ENCODE data around the gene TXNL1. TPM values are rescaled to one million over a fixed set of nuclear protein-coding genes. Genes with fewer than 3 reads are reported as not detected.
A peak's percentile ranks its signal among the peaks of the same experiment; 100 is the strongest.
"Not testable (repeated sequence)": the region's sequence is repeated elsewhere in the genome, so short reads cannot be mapped to it uniquely, and the experiment has no call there.

TXNL1 gene
- total RNA-seq = 100 to 1,000 TPM; 122 to 135 (median 123) TPM

DNA sequence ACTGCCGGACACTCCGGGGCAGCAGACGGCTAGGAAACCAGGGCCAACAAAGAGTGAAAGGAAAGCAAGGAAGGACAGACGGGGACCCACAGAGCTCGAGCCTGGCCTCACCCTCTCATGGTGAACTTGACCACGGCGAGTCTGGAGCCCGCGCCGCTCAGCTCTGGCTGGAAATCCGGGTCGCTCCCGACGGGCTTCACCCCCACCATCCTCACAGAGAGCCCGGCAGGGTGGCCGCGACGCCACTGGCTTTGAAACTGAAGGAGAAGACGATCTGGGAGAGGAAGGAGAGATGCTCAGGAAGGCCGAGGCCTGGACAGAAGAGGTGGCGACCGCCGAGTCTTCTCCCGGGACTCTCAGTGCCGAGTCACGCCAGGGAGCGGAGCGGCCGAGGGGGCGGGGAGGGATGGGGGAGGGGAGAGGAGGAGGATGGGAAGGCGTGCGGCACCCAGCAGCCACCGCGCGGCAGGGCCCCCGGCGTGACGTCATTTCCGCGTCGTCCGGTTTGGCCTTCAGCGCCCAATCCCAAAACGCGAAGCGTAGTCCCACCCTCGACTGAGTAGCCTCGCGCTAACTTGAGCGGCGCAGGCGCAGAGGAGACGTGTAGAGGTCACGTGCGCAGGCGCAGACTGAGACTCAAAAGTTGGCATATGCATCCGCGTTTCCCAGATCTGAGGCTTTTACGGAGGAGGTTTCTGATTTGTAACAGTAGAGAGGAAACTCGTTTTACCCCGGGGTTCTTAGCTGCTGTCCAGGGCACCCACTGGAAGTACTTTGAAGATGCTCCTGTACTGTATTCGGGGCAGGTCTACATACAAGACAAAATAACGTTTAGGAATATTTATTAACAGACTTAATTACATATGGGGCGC lies at the start of gene TXNL1:
Gene TXNL1 (minus strand): TSS at position 361 of the 872 bp plus-strand sequence. CDS start 152 bp downstream, at position 209.
- no peaks in the 10 kb centered on the region for H3K9me3 Mint-ChIP-seq
- ATAC-seq (peak; percentile 98 to 99), DNase-seq (peak; percentile 100)
- H3K4me1 Mint-ChIP-seq (ENCODE audit: low read depth) = peaks cover 42% of the 10 kb centered on the region
- no peaks in the 10 kb centered on the region for H3K27me3 Mint-ChIP-seq (ENCODE audit: low read depth)
- H3K4me3 Mint-ChIP-seq = peak within 1 kb of the TSS; percentile 100
- H3K36me3 Mint-ChIP-seq (ENCODE audit: insufficient read depth) = peaks cover 13% of the 10 kb centered on the region

DNA sequence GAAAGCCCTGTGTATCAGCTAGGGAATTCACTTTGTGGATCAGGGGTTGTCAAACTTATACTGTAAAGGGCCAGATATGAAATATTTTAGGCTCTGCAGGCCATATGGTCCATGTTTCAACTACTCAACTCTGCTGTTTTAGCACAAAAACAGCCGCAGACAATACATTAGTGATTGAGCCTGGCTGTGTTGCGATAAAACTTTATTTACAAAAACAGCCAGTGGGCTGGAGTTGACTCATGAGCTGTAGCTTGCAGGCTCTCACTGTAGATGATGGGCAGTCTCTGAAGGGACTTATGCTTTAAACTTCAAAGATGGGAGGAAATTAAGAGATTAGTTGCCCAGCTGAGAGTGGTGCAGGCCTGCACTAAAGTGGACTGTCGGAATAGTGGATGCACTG lies 45.9 kb upstream of the TXNL1 start:
- peaks cover 16% of the 10 kb centered on the region for H3K36me3 Mint-ChIP-seq (ENCODE audit: insufficient read depth)
- no peaks in the 10 kb centered on the region for H3K4me1 Mint-ChIP-seq (ENCODE audit: low read depth)
- no peak overlapping the region for H3K4me3 Mint-ChIP-seq
- H3K27me3 Mint-ChIP-seq (ENCODE audit: low read depth) = no peaks in the 10 kb centered on the region
- H3K9me3 Mint-ChIP-seq = no peaks in the 10 kb centered on the region
- no peak for ATAC-seq
- no peak for DNase-seq

DNA sequence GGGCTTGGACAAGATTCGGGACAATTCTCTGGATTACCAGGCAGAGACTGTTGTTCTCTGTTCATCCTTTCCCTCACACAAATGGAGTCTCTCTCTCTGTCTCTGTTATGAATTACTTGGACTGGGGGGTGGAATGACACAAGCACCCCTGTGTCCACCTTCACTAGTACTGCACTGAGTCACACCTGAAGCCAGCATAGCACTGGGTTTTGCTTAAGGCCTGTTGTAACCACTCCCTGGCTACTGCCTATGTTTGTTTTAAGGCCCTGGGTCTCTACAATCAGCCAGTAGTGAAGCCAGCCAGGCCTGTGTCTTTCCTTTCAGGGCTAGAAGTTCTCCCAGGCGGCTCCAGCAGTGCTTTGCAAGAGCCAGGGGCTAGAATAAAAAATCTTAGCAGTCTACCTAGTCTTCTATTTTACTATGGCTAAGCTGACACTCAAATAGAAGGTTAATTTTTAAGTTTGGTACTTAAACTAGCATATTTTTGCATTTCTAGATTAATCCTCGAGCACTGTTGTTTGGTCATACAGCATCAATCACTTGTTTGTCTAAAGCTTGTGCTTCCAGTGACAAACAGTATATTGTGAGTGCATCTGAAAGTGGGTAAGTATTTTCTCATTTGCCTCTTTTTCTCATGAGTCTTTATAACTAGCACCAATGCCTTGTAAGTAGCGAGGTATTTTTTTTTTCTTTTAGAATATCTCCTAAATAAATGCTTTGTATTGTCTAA lies 40.6 kb upstream of the TXNL1 start:
- Mint-ChIP-seq H3K36me3 (ENCODE audit: insufficient read depth) (peaks cover 26% of the 10 kb centered on the region), H3K4me1 (ENCODE audit: low read depth) (peaks cover 2% of the 10 kb centered on the region)
- DNase-seq = no peak

DNA sequence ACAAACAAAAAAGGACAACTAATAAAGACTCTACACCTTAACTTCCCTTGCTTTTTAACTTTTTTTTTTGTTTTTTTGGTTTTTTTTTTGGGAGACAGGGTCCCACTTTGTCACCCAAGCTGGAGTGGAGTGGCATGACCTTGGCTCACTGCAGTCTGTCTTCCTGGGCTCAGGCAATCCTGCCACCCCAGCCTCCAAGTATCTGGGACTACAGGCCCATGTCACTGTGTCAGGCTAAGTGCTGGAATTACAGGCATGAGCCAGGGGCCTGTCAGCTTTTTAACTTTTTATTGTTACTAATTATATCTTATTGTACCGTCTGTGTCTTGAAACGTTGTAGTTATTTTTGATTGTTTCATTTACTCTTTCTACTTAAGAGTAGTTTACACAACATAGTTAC lies 38.2 kb upstream of the TXNL1 start:
- peaks cover 22% of the 10 kb centered on the region for H3K36me3 Mint-ChIP-seq (ENCODE audit: insufficient read depth)
- peaks cover 4% of the 10 kb centered on the region for H3K4me1 Mint-ChIP-seq (ENCODE audit: low read depth)
- ATAC-seq (no peak), DNase-seq (no peak)
- no peak overlapping the region for H3K4me3 Mint-ChIP-seq
- no peaks in the 10 kb centered on the region for H3K27me3 Mint-ChIP-seq (ENCODE audit: low read depth)
- peaks cover 3% of the 10 kb centered on the region for H3K9me3 Mint-ChIP-seq

More for the DNA sequence above, 40.6 kb upstream of the TXNL1 start:
- no peak for ATAC-seq
- H3K27me3 Mint-ChIP-seq (ENCODE audit: low read depth) = no peaks in the 10 kb centered on the region
- H3K9me3 Mint-ChIP-seq = peaks cover 3% of the 10 kb centered on the region
- H3K4me3 Mint-ChIP-seq = no peak overlapping the region

DNA sequence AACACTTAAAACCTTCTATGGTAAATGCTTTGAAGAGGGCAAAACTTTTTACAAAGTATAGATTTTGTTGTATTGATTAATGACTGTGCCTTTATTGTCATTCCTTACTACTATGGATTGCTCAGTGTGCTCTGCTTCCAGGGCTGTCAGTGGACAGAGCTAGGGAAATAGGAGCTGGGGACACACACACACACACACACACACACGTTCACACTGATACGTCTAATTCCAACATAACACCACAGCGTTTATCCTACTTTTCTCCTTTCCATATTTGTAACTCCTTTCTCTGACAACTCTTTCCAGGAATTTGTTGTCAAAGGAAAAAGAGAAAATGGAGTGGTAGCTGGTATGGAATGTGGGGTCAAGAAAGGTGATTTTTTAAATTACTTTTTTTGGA lies 34.6 kb upstream of the TXNL1 start:
- H3K4me3 Mint-ChIP-seq = no peak overlapping the region
- no peaks in the 10 kb centered on the region for H3K27me3 Mint-ChIP-seq (ENCODE audit: low read depth)
- H3K36me3 Mint-ChIP-seq (ENCODE audit: insufficient read depth) = peaks cover 21% of the 10 kb centered on the region
- DNase-seq = no peak
- ATAC-seq = no peak
- peaks cover 26% of the 10 kb centered on the region for H3K4me1 Mint-ChIP-seq (ENCODE audit: low read depth)
- H3K9me3 Mint-ChIP-seq = peaks cover 3% of the 10 kb centered on the region

DNA sequence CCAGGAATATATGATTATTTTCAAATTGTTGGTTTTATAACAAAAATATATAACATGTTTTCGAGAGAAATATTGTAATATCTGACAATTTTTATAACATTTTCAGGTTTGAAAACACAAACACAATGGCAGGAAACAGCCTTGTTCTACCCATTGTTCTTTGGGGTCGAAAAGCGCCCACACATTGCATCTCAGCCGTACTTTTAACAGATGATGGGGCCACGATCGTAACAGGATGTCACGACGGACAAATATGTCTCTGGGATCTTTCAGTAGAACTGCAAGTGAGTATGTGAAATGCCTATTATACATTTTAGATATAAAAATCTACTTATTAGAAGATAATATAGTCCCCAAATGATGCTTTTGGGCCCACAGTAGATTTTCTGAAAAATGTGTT lies 34.0 kb upstream of the TXNL1 start:
- Mint-ChIP-seq H3K4me3 (no peak overlapping the region), H3K27me3 (ENCODE audit: low read depth) (no peaks in the 10 kb centered on the region), H3K4me1 (ENCODE audit: low read depth) (peaks cover 30% of the 10 kb centered on the region), H3K36me3 (ENCODE audit: insufficient read depth) (peaks cover 17% of the 10 kb centered on the region), H3K9me3 (no peaks in the 10 kb centered on the region)
- DNase-seq (no peak), ATAC-seq (no peak)

DNA sequence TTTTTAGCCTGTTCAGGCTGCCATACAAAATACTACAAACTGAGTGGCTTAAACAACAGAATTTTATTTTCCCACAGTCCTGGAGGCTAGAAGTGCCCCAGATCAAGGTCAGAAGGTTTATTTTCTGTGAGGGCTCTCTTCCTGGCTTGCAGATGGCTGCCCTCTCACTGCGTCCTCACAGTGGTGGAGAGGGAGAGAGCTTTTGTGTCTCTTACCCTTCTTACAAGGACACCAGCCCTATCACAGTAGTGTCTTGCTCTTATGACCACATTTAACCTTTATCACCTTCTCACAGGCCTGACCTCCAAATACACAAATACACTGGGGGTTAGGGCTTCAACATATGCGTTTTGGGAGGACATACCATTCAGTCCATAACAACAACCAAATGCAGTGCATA lies 24.5 kb upstream of the TXNL1 start:
- ATAC-seq = no peak
- Mint-ChIP-seq H3K4me3 (no peak overlapping the region), H3K27me3 (ENCODE audit: low read depth) (no peaks in the 10 kb centered on the region), H3K36me3 (ENCODE audit: insufficient read depth) (peaks cover 13% of the 10 kb centered on the region), H3K4me1 (ENCODE audit: low read depth) (peaks cover 34% of the 10 kb centered on the region), H3K9me3 (no peaks in the 10 kb centered on the region)
- DNase-seq = no peak

DNA sequence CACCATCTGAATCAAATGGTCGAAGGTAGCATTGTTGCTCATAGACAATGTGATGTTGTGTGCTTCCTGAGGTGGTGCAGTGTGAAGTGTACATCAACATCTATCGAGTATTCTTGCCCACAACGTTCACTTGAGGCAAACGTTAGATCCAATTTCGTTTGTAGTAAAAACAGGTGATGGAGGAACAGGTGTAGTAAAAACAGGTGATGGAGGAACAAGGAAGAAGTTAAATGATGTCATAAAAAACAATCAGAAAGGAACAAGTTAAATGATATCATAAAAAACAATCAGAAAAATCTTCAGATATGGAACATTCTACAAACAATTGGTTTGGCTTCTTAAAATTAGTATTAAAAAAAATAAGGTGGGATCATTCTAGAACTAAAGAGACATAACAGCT lies 24.1 kb upstream of the TXNL1 start:
- H3K4me3 Mint-ChIP-seq = no peak overlapping the region
- H3K4me1 Mint-ChIP-seq (ENCODE audit: low read depth) = peaks cover 31% of the 10 kb centered on the region
- ATAC-seq (no peak), DNase-seq (no peak)
- H3K9me3 Mint-ChIP-seq = no peaks in the 10 kb centered on the region
- H3K27me3 Mint-ChIP-seq (ENCODE audit: low read depth) = no peaks in the 10 kb centered on the region
- peaks cover 14% of the 10 kb centered on the region for H3K36me3 Mint-ChIP-seq (ENCODE audit: insufficient read depth)

DNA sequence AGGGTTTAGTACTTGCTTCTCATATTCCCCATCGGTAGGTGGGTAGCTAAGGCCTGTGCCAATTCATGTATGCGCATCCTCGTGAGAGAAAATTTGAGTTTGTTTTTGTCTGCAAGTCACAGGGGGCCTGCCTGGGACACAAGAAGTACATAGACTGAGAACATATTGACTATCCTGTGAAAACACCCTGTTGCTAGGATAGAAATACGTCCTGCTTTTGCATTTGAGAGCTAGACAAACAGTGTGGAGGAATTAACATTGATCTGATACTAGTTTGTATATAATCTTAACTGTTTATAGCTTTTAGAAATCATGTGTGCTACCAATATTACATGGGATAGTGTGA lies 23.6 kb upstream of the TXNL1 start:
- ATAC-seq = no peak
- H3K27me3 Mint-ChIP-seq (ENCODE audit: low read depth) = no peaks in the 10 kb centered on the region
- peaks cover 13% of the 10 kb centered on the region for H3K36me3 Mint-ChIP-seq (ENCODE audit: insufficient read depth)
- DNase-seq = no peak
- H3K4me3 Mint-ChIP-seq = no peak overlapping the region
- H3K9me3 Mint-ChIP-seq = no peaks in the 10 kb centered on the region
- peaks cover 27% of the 10 kb centered on the region for H3K4me1 Mint-ChIP-seq (ENCODE audit: low read depth)

DNA sequence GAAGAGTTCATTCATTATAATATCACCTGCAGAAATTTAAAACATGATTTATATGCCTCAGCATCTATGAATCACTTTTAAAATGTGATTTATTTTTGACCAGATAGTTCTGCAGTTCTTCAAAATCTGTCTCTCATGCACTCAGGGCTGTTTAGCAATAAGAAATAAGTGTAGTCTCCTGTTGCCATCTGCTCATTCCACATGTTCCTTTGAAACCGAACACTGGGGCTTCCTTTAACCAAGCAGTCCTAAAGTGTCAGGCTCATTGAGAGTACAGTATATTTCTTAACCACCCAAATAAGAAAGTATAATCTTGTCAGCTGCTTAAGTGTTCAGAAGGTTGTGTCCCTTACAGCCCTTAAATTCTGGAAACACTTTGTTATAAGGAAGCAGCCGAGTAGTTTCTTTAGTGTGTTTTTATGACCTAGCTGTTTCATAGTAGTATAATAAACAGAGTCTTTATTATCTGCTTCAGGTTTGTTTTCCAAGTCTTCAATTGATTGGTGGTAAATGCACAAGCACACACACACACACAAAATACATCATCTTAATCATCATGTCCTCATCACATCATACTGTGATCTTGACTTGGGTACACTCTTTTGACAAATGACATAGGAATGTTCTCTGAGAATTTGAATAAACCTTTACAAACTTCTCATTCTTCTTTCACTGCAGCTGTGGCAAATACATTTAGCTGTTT lies 23.1 kb upstream of the TXNL1 start:
- Mint-ChIP-seq H3K9me3 (no peaks in the 10 kb centered on the region), H3K27me3 (ENCODE audit: low read depth) (no peaks in the 10 kb centered on the region), H3K36me3 (ENCODE audit: insufficient read depth) (peaks cover 12% of the 10 kb centered on the region), H3K4me1 (ENCODE audit: low read depth) (peaks cover 26% of the 10 kb centered on the region), H3K4me3 (no peak overlapping the region)
- no peak for DNase-seq
- ATAC-seq = no peak

DNA sequence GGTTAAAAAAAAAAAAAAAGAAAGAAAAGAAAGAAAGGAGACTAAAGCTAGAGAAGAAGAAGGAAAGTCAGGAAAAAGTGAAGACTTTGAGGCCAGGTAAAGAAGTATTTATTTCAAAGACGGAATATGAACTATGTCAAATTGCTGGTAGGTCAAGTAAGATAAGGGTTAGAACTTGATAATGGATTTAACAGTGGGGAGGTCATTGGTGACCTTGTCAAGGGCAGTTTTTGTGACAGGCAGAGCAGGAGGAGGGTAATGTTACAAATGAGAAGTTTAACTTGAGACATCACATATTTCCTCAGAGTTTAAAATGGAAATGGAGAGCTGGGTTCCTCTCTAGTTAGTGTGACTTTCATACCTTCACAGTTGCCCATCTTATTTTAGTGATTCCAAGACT lies 22.3 kb upstream of the TXNL1 start:
- ATAC-seq = no peak
- peaks cover 33% of the 10 kb centered on the region for H3K4me1 Mint-ChIP-seq (ENCODE audit: low read depth)
- no peak overlapping the region for H3K4me3 Mint-ChIP-seq

DNA sequence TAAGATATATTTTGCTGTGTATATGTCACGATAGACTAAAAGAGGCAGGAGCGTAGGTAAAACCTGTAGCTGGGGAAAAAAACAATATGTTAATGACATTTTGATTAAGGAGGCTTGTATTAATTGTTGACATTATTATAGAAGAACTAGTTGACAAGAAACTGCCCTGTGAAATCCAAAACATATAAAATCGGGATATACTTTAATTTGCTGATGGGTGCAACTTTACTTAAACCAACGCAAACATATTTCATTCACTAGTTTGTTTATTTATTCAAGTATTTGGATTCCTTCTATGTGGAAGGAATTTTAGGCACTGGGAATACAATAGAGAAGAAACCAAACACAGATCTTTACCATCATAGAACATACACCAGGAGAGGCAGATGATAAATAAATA lies 20.7 kb upstream of the TXNL1 start:
- H3K36me3 Mint-ChIP-seq (ENCODE audit: insufficient read depth) = peaks cover 12% of the 10 kb centered on the region
- no peaks in the 10 kb centered on the region for H3K9me3 Mint-ChIP-seq
- DNase-seq (no peak), ATAC-seq (no peak)
- H3K4me3 Mint-ChIP-seq = no peak overlapping the region
- H3K27me3 Mint-ChIP-seq (ENCODE audit: low read depth) = no peaks in the 10 kb centered on the region
- peaks cover 44% of the 10 kb centered on the region for H3K4me1 Mint-ChIP-seq (ENCODE audit: low read depth)

More for the DNA sequence above, 22.3 kb upstream of the TXNL1 start:
- peaks cover 12% of the 10 kb centered on the region for H3K36me3 Mint-ChIP-seq (ENCODE audit: insufficient read depth)
- H3K27me3 Mint-ChIP-seq (ENCODE audit: low read depth) = no peaks in the 10 kb centered on the region
- no peak for DNase-seq
- no peaks in the 10 kb centered on the region for H3K9me3 Mint-ChIP-seq

DNA sequence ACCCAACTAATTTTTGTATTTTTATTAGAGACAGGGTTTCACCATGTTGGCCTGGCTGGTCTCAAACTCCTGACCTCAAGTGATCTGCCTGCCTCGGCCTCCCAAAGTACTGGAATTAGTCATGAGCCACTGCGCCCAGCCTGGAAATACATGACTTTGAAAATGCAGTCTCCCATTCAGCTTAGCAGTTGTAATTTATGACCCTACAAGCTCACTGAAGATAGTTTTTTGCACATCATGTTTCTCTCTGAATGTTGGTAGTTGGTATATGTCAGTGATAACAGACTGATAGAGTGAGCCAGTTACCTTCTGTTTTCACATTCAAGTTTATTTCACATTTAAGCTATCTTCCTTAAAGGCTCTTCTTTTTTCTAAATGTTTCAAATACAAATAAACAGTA lies 19.9 kb upstream of the TXNL1 start:
- DNase-seq = no peak
- Mint-ChIP-seq H3K4me1 (ENCODE audit: low read depth) (peaks cover 53% of the 10 kb centered on the region), H3K4me3 (no peak overlapping the region), H3K36me3 (ENCODE audit: insufficient read depth) (peaks cover 16% of the 10 kb centered on the region), H3K9me3 (no peaks in the 10 kb centered on the region), H3K27me3 (ENCODE audit: low read depth) (no peaks in the 10 kb centered on the region)
- no peak for ATAC-seq

DNA sequence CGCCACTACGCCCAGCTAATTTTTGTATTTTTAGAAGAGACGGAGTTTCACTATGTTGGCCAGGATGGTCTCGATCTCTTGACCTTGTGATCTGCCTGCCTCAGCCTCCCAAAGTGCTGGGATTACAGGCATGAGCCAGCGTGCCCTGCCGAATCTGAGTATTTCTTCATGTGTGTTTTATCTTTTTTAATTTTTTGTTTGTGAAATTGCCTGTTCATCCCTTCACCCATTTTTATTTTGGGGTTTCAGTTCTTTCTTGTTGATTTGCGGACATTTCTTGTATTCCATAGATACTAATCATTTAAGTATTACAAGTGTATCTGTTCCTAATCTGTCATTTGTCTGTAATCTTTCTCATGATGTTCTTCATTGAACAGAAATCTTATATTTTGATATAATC lies 15.9 kb upstream of the TXNL1 start:
- ATAC-seq; H3K27me3 Mint-ChIP-seq (ENCODE audit: low read depth); H3K9me3 Mint-ChIP-seq; DNase-seq; H3K4me3 Mint-ChIP-seq; H3K36me3 Mint-ChIP-seq (ENCODE audit: insufficient read depth): not testable (repeated sequence)
- peaks cover 53% of the 10 kb centered on the region for H3K4me1 Mint-ChIP-seq (ENCODE audit: low read depth)

All from activated T-cell treated with anti-CD3 and anti-CD28 coated beads, Interleukin-2, amount 50 U/mL, for 4 hours (primary cell).